GM11168 (cell line): ENCODE results near the gene PACSIN2.
"Not testable (repeated sequence)": the region's sequence is repeated elsewhere in the genome, so short reads cannot be mapped to it uniquely, and the experiment has no call there.

ENCODE experiments used
- in situ Hi-C: fragments of 300-500 bp; cut with MboI; formaldehyde crosslinking; loops from one replicate; pipeline ENCODE4 v1.12.0; 2022; ENCODE audit warnings: low sequenced_read_pairs; ENCODE audit not compliant: unreplicated experiment

PACSIN2 gene

GRCh38 chr22:42971473-42971860 is 43.5 kb downstream of the PACSIN2 start:
- in situ Hi-C loops, result not testable (repeated sequence)

GRCh38 chr22:42970029-42970428 is 44.9 kb downstream of the PACSIN2 start:
- in situ Hi-C loops, result no loop called here

GRCh38 chr22:42969348-42969975 is 45.5 kb downstream of the PACSIN2 start:
- in situ Hi-C loops, result no loop called here

GRCh38 chr22:42967933-42968332 is 47.0 kb downstream of the PACSIN2 start:
- in situ Hi-C loops, result no loop called here

- in situ Hi-C loops, result no loop called here
These were observed 47.9 kb downstream of the PACSIN2 start for GRCh38 chr22:42967005-42967404.

- in situ Hi-C loops, result no loop called here
These were observed 48.5 kb downstream of the PACSIN2 start for GRCh38 chr22:42966497-42966896.

- in situ Hi-C loops, result no loop called here
These were observed 49.8 kb downstream of the PACSIN2 start for GRCh38 chr22:42964994-42965699.

- in situ Hi-C loops, result no loop called here
These were observed 51.7 kb downstream of the PACSIN2 start for GRCh38 chr22:42963231-42963595.

GRCh38 chr22:42962295-42963230 is 52.4 kb downstream of the PACSIN2 start:
- in situ Hi-C loops, result no loop called here

GRCh38 chr22:42961810-42962209 is 53.1 kb downstream of the PACSIN2 start:
- in situ Hi-C loops, result no loop called here

- in situ Hi-C loops, result not testable (repeated sequence)
These were observed 53.6 kb downstream of the PACSIN2 start for GRCh38 chr22:42961400-42961690.

GRCh38 chr22:42960531-42961399 is 54.2 kb downstream of the PACSIN2 start:
- in situ Hi-C loops, result no loop called here

- in situ Hi-C loops, result no loop called here
These were observed 55.1 kb downstream of the PACSIN2 start for GRCh38 chr22:42959576-42960509.

GRCh38 chr22:42958937-42959336 is 56.0 kb downstream of the PACSIN2 start:
- in situ Hi-C loops, result no loop called here

GRCh38 chr22:42957958-42958357 is 57.0 kb downstream of the PACSIN2 start:
- in situ Hi-C loops, result no loop called here

- in situ Hi-C loops, result no loop called here
These were observed 57.4 kb downstream of the PACSIN2 start for GRCh38 chr22:42957544-42957943.

GRCh38 chr22:42955848-42956247 is 59.1 kb downstream of the PACSIN2 start:
- in situ Hi-C loops, result no loop called here

- in situ Hi-C loops, result no loop called here
These were observed 59.8 kb downstream of the PACSIN2 start for GRCh38 chr22:42955087-42955635.

- in situ Hi-C loops, result not testable (repeated sequence)
These were observed 61.2 kb downstream of the PACSIN2 start for GRCh38 chr22:42953751-42954150.
